GM21381 (cell line): ENCODE results near the gene SLC41A1.

Source experiments
- ATAC-seq: cut with Tn5 transposase; IDR thresholded peaks from one replicate; pipeline ENCODE4 v1.9.1; 2021; ENCODE audit warnings: mild to moderate bottlenecking, moderate library complexity; ENCODE audit not compliant: unreplicated experiment

Gene SLC41A1

GRCh38 chr1:205760606-205761005, 52.4 kb downstream of the SLC41A1 start:
- no peak for ATAC-seq

- ATAC-seq, result no peak
Measured at GRCh38 chr1:205756552-205756951, 56.4 kb downstream of the SLC41A1 start.

GRCh38 chr1:205754857-205755256, 58.1 kb downstream of the SLC41A1 start:
- no peak for ATAC-seq

GRCh38 chr1:205751036-205751651, 61.9 kb downstream of the SLC41A1 start:
- no peak for ATAC-seq

GRCh38 chr1:205750138-205751035, 62.6 kb downstream of the SLC41A1 start, which contains the start of gene NUCKS1:
TSS of gene NUCKS1 (minus strand) at chr1:205750182. CDS start at chr1:205749973, 209 bp downstream.
- ATAC-seq, result peak; percentile 75

GRCh38 chr1:205749234-205750137, 63.5 kb downstream of the SLC41A1 start:
- peak; percentile 81 for ATAC-seq

- ATAC-seq, result peak; percentile 9
Measured at GRCh38 chr1:205748403-205749233, 64.4 kb downstream of the SLC41A1 start.

- no peak for ATAC-seq
Measured at GRCh38 chr1:205746757-205747412, 66.1 kb downstream of the SLC41A1 start.

- ATAC-seq, result no peak
Measured at GRCh38 chr1:205744403-205744802, 68.6 kb downstream of the SLC41A1 start.

- ATAC-seq, result no peak
Measured at GRCh38 chr1:205743977-205744376, 69.0 kb downstream of the SLC41A1 start.

GRCh38 chr1:205741681-205742080, 71.3 kb downstream of the SLC41A1 start:
- no peak for ATAC-seq

GRCh38 chr1:205739348-205740160, 73.4 kb downstream of the SLC41A1 start:
- ATAC-seq, result no peak
